ENCODE results near the gene GLYATL2.

DNA sequence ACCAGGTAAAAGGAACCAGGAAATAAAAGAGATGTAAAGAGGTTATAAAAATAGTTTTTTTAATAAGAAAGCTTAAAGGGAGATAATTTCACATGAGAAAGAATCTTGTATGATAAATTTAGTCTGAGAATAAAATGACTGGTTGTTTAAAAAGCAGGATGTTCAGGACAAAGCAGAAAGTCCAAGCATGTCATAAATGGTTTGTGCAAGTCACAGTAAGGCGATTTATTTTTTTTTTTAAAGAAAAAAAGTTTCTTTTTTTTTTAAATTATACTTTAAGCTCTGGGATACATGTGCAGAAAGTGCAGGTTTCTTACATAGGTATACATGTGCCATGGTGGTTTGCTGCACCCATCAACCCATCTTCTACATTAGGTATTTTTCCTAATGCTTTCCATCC, 30.8 kb downstream of the GLYATL2 start:
- no peak for TF ChIP-seq POLR2A (IDR thresholded peaks at IDR 0.05)
- no peak for TF ChIP-seq CTCF (IDR thresholded peaks at IDR 0.05)
- TF ChIP-seq POLR2AphosphoS5 (IDR thresholded peaks at IDR 0.05), result no peak
